Stimulated activated CD4-positive, alpha-beta T cell treated with anti-CD3 and anti-CD28 coated beads, Interleukin-15, amount 100 ng/mL, for 1 hour (primary cell): ENCODE data around the gene SLC9A2.

ENCODE experiments used
- DNase-seq, 2 donors: peaks; one replicate each; pipeline ENCODE4 v3.0.0-alpha.2; 2020; ENCODE audit warnings: low read depth in 1 of 2, low spot score in 1 of 2

The SLC9A2 gene

DNA sequence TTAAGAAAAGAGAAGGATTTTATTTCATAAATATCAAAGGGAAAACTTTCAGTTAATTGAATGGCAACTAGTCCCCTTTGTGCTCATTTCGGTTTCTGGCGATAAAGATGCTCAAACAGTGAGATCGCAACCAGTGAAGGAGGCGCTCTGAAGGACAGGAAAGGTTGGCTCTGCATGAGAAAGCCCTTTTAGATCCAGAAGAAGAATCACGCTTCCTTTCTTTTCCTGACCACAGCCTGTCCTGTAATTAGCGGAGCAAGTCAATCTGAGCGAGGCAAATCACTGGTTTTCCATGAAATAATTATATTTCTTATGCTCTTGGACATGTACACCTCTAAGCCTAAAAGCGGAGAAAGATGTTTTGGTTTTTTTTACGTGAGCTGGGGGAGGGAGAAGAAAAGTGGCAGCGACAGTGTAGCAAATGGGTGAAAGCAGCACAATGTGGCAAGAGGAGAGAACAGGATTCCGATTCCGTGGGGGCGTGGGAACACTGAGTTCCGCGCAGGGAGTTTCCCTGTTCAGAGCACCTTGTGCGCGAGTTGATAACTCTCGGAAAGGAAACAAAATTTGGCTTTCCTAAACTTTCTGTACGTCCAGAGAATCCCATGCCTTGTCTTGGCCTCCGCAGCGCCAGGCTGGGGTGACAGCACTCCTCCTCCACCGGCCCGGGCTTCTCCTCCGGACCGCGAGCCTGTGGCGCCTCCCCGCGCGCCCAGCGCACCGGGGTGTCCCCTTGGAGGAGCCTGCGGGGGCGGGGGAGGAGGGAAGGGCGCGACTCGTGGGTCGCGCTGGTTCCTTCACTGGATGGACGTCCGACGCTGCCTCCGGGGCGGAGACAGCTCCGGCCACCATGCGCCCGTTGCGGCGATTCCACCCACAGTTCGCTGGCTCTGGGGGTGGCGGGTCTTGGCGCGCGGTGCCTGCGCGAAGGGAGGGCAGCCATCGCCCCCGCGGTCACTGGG, 620 bp upstream of the SLC9A2 start:
- no peak for DNase-seq

GRCh38 chr2:102620332-102620731, 979 bp downstream of the SLC9A2 start:
- no peak for DNase-seq

DNA sequence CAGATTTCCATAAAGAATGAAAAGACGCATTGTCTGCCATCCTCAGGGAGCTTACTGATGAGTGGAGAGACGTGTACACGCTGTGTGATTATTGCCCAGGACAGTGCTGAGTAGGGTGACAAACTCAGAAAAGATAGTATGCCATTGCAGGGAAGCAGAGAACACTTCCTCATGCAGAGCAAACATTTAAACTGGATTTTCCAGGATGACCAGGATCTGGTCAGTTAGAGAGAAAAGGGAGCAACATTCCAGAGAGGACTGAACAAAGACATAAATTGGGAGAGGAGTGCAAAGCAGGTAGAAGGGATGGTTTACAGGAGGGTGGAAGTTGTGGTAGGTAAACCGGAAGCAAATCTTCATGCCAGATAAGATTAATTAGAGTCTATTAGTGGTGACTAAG, 2.3 kb downstream of the SLC9A2 start:
- no peak for DNase-seq

GRCh38 chr2:102622646-102623045, 3.3 kb downstream of the SLC9A2 start:
- no peak for DNase-seq

GRCh38 chr2:102630458-102630857, 11.1 kb downstream of the SLC9A2 start:
- no peak for DNase-seq

DNA sequence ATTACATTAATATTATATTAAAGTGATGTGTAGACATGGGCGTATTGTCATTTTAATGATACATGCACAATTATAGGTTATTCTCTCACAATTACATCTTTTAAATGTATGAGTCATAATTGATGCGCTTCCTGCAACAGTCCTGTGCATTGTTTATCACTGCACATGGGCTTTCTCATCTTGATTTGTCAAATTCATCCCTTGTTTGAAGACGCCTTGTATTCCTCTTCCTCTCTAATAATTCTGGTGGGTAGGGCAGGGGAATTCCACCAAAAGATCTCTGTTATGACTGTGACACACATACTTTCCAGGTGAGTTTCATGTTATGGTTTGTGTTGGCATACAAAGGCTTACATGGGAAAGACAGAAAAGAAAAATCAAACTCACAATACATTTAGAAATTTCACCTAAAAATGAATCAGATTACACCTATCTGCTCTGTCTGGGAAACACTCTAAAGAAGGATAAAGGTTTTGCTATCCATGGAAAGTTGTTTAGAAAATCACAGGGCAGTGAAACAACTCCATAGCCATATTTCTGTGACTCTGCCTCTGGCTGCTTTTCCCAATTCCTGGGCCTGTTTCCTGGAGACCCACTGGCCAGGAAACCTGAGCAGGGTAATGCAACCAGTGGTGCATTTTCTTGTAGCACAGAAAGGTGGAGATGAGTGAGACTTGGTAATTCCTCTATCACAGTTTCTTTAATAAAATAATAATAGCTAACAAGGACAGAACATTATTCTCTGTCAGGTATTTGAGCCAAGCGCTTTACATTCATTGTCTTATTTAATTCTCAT, 13.2 kb downstream of the SLC9A2 start:
- DNase-seq = no peak

GRCh38 chr2:102634831-102635241, 15.5 kb downstream of the SLC9A2 start:
- no peak for DNase-seq

DNA sequence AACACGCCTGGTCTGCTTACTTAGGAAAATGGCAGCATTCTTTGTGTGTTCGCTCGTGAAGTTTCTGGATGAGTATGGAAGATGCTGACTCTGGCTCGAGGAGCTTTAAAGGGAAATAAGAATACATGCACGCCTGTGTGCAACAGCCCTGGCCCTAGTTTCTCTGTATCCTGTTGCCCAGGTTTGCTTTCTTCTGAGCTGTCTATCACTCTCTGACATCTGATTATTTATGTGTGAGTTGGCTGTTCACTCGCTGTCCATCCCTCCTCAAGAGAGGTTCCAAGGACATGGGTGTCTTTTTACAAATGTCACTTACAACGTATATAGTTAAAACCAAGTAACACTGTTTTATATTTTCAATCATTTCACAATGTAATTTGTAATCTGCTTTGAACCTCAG, 16.0 kb downstream of the SLC9A2 start:
- DNase-seq = no peak

DNA sequence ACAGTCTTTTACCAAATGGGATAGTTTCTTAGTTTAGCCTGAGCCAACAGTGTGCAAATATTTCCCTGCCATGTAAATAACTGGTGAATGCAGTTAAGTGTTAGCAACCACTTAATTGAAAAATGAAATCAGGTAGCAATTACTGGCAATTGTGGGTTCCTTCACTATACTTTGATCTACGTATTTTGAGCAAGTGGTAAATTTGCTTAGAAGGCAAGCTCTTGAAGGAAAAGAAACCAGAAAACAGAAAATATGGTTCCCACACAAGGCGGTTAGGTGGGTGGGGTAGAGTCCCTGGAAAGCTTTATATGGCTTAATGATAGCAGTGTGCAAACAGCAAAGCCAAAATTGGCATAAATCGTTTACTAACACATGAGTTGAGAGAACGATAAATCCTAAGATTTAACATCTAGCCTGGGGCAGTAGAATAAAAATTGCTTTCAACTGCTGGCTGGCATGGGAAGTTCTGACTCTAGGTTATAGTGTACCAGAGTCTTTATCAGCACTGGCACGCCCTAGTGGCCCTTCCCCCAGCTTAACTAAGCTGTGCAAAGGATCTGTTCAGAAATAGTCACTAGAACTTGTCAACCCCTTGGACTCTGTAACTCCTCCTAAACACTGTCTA, 17.0 kb downstream of the SLC9A2 start:
- DNase-seq = no peak

DNA sequence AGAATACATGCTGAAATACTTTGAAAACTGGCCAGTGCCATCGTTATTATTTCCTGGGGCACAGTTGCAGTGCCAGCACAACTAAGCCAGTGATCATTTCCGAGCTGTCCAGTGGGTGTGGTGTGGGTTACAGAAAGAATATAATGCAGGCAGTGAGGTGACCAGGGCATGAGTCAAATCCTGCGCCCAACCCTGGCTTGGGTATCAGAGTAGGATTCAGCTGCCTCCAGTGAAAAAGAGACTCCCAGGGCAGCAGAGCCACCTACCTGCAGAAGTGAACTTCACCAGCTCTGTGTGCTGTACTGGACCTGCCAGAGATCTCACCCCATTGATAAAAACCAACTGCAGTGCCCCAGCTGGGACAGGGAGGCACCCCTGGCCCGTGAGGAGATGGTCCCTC, 18.0 kb downstream of the SLC9A2 start:
- no peak for DNase-seq

DNA sequence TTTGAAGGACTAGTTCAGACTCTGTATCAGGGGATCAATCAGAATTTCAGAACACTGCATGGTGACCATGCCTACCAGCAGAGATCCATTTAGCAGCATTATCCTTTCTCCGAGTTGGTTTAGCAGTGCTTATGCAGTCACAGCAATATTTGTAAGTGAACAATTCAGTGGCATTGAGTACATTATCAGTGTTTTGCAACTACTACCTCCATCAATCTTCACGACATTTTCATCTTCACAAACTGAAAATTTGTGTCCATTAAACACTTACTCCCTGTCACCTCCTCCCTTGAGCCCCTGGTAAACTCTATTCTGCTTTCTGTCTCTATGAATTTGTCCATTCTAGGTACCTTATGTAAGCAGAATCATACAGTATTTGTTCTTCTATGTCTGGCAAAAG, 20.1 kb downstream of the SLC9A2 start:
- DNase-seq = no peak

DNA sequence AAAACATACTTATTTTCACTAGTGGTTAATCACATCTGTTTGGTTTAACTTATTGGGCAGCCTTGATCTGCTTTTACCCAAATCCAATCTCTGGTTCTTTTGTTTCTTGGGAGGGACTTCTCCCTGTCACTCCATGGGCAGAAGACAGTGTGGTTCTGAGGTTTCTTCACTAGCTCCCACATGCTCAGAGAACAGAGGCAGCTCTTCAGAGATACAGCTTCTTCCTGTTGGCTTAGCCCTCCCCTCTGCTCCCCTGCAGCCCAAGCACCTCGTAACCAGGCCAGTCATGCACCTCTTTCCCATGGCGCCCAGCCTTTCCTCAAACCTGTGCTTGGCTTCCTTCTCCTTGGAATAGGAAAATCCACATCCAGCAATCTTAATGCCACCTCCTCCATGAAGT, 32.8 kb downstream of the SLC9A2 start:
- no peak for DNase-seq

DNA sequence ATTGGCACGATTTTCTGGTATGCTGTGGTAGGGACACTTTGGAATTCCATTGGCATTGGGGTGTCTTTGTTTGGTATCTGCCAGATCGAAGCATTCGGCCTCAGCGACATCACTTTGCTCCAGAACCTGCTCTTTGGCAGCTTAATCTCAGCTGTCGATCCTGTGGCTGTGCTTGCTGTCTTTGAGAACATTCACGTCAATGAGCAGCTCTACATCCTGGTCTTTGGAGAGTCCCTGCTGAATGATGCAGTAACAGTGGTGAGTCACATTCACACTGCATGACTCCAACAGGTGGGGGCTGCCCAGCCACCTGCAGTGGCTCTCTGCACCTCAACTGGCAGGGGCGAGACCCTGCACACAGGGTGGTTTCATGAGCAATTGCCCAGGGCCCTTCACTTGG, 38.4 kb downstream of the SLC9A2 start:
- peak in 1 of 2 donors; percentile 6 for DNase-seq

DNA sequence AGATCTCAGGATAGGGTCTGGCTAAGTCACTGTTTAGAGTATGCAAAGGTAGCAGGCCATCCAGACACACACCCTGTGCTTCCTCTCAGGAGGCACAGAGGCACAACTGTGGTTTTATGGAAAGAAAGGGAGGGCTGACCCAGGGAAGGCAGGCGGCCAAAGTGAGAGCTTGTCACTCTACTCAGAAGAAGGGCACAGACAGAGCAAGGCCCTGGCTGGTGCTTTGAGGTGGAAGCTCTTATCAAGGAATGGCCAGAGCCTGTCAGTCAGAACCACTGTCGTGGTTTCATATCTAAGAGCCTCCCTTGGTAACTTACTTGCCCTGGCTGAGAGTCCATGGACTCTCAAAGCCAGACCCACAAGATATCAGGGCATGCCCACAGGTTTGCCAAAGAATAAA, 40.7 kb downstream of the SLC9A2 start:
- no peak for DNase-seq

GRCh38 chr2:102660574-102660973, 41.2 kb downstream of the SLC9A2 start:
- no peak for DNase-seq

DNA sequence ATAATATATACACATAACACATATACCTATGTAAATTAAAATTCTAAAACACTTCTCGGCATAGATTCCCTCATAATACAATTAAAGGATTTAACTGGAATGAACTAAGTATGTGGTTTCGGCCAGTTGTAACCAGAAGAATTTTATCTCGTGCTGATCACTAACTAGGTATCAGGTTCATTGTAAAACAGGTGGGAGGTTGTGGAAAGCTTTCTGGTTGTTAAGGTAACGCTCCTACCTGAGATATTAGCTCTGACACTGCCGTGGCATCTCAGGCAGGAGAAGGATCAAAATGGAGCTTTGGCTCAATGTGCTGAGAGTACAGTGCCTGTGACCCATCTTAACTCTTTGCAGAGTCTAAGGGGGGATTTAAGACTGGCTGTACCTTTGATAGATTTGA, 42.5 kb downstream of the SLC9A2 start:
- DNase-seq = no peak

- no peak for DNase-seq
Measured at GRCh38 chr2:102662833-102663232, 43.5 kb downstream of the SLC9A2 start.

DNA sequence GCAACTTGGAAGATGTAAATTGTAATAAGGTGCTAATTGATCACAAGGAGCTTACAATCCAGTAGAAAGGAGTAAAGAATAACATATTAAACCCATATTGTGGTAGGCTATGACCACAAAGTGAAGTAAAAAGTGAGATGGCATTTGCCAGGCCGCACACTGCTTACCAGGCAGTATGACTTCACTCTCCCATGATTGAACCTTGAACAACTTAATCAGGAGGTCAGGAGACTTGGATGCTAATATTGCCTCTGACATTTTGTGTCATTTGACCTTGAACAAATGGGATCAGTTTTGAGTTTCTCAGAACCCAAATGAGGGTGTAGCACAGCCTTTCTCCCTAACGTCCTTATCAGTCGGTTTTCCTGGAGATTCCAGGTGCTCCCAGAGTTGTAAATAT, 44.0 kb downstream of the SLC9A2 start:
- DNase-seq = no peak

GRCh38 chr2:102664471-102664909, 45.1 kb downstream of the SLC9A2 start:
- DNase-seq = peak in 1 of 2 donors; percentile 25

GRCh38 chr2:102667072-102667471, 47.7 kb downstream of the SLC9A2 start:
- DNase-seq = no peak

DNA sequence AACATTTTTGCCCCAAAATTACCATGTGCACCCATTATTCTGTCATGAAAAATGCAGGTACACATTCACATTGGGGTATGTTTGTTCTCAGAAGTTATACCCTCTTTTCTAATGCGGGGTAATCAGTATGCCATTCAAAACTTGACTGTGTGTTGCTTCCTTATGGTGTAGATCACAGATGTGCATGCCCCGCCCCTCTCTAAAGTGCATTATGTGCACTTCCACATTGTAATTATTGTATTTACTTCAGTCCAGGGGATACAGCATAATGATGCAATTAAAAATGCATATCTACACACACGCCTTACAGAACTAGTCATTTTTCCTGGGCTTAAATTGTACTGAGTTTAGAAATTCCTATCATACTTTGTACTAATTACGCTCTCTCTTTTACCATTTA, 48.8 kb downstream of the SLC9A2 start:
- no peak for DNase-seq

- DNase-seq = no peak
Measured at GRCh38 chr2:102669401-102669800, 50.0 kb downstream of the SLC9A2 start.
